GM18498 (cell line): ENCODE measurements around the gene PPP2R3A.
"Not testable (repeated sequence)": the region's sequence is repeated elsewhere in the genome, so short reads cannot be mapped to it uniquely, and the experiment has no call there.

Source experiments
- ATAC-seq: cut with Tn5 transposase; IDR thresholded peaks from one replicate; pipeline ENCODE4 v1.9.1; 2021; ENCODE audit warnings: mild to moderate bottlenecking, moderate library complexity; ENCODE audit not compliant: unreplicated experiment

Gene PPP2R3A

DNA sequence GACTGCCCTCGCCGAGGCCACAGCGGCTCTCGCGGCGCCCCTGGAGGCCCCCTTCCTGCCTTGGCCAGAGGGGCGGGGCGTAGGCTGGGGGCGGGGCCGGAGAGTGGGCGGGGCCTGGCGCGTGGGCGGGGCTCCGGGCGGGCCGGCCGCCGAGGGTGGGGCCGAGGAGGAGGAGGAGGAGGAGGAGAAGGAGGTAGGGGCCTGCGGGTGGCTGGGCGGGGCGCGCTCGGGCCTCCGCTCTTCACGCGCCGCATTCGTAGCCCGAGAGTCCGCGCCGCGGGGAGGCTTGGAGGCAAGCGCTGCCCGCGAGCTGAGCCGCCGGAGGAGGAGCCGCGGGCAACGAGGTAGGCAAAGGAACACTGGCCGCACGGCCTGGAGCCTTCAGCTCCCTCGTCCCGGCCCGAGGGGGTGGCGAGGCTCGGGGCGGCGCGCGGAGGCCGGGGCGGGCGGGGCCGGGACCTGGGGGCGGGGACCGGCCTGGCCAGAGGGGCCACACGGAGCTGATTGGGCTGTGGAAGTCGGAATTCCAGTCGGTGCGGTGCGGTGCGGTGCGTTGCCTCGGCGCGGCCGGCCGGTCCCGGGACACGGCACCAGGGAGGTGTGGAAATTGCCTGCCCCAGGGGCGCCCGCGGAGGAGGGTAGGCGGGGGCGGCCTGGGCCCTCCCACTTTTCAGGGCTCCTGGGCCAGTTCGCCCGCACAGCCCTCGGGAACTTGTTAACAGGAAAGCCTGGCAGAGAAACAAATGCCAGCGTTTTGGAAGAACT, at the start of gene PPP2R3A:
Gene PPP2R3A, plus strand, starts transcription at position 223 of the 765 bp plus-strand sequence. CDS start 35,771 bp downstream, outside the sequence.
- ATAC-seq, result peak; percentile 82

GRCh38 chr3:135916310-135916709, 49.2 kb upstream of the PPP2R3A start:
- ATAC-seq, result no peak

- ATAC-seq, result no peak
Measured at GRCh38 chr3:135917076-135917475, 48.5 kb upstream of the PPP2R3A start.

DNA sequence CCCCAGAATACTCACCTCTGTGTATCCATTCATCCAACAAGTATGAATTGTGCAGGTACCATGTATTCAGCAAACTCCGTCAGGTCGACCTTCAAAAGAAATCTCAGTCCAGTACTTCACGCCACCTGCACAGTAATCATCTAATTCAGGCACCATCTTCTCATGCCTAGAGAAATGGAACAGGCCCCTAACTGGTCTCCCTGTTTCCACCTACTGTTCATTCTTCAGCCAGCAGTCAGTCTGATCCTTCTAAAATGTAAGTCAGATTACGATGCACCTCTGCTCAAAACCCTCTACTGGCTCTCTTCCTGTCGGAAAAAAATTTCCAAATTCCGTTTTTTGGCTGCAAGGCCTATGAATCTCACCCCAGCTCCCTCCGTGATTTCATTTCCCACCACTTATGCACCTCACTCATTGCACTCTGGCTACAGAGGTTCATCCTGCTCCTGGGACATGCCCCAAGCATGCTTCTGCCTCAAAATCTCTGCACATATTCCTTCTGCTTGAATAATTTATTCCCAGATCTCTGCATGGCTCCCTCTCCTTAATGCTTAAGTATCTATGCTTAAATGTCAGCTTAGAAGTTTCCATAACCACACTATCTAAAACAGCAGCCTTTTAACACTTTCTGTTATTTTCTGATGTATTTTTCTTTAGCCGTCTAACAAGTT, 47.5 kb upstream of the PPP2R3A start:
- ATAC-seq, result no peak

GRCh38 chr3:135918600-135918999, 46.9 kb upstream of the PPP2R3A start:
- no peak for ATAC-seq

GRCh38 chr3:135920275-135920674, 45.3 kb upstream of the PPP2R3A start:
- no peak for ATAC-seq

- ATAC-seq, result no peak
Measured at GRCh38 chr3:135922903-135923250, 42.7 kb upstream of the PPP2R3A start.

DNA sequence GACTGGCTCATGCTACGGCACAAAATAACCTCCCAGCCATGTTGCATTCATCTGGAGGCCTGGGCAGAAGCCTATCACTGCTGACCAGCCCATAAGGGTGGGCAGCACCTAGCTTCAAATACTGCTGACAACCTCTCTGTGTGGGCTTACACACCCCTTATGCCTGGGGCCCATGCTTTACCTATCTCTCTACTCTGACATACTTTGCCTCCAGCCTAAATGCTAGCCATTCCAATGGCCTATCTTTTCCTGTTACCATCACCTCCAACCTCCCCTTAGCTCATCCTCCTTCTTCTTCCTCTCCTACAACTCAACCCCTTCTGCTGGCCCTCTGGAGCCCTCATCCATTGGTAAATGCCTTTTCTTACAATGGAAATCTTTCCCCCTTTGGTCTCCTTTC, 41.0 kb upstream of the PPP2R3A start:
- ATAC-seq, result no peak

DNA sequence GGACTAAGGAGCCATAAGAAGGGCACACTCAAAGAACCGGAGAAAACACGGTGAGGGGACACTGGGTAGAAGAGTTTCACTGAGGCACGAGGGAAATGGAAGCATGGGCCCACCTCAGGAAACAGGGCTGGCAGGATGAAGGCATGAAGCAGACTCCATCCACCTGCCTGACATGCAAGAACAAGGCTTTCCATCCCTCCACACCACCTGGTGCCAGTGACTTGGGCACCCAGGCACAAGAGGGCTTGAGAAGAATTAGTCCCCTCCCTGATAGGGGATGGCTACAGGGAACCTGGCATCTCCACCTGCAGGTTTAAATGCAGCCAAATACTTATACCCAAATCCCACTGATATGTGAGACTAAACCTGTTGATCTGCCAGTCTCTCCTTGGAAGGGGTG, 38.9 kb upstream of the PPP2R3A start:
- no peak for ATAC-seq

DNA sequence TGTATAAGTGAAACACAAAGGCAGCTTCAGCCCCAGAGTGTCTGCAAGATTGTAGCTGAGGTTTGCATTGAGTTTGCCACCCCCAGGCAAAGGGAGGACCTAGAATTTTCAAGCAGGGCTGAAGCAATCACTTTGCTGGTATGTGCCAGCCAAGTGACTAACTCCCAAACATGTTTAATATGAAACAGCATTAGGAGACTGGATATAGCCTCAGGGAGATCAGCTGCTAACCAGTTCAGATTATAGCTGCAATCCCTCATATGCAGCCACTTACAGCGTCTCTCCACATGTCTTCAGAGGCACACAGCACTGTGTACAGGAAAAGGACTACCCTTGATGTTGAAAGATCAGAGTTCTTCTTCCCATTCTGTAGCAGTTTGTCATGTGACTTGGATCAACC, 38.4 kb upstream of the PPP2R3A start:
- no peak for ATAC-seq

DNA sequence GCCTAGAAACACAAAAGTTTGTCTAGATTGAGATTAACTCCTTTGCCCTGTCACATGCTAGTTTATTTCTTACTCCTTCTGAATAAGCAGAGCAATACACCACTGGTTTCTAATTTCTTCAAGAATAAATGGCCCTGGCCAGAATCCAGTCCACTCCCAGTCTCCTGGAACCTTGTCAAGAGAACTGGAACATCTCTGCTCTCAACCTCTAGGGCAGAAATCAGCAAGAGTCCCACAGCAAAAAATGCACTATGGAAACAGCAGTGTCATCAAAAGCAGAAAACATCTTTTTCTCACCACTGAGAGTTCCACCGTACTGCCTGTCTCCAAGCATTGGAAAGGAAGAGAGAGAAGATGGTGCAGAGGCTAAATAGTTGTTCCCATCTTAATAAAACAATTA, 35.9 kb upstream of the PPP2R3A start:
- ATAC-seq, result no peak

- no peak for ATAC-seq
Measured at GRCh38 chr3:135930255-135930654, 35.3 kb upstream of the PPP2R3A start.

GRCh38 chr3:135935171-135935570, 30.4 kb upstream of the PPP2R3A start:
- ATAC-seq, result not testable (repeated sequence)

GRCh38 chr3:135937766-135938165, 27.8 kb upstream of the PPP2R3A start:
- ATAC-seq, result not testable (repeated sequence)

GRCh38 chr3:135944831-135945230, 20.7 kb upstream of the PPP2R3A start:
- ATAC-seq, result no peak

DNA sequence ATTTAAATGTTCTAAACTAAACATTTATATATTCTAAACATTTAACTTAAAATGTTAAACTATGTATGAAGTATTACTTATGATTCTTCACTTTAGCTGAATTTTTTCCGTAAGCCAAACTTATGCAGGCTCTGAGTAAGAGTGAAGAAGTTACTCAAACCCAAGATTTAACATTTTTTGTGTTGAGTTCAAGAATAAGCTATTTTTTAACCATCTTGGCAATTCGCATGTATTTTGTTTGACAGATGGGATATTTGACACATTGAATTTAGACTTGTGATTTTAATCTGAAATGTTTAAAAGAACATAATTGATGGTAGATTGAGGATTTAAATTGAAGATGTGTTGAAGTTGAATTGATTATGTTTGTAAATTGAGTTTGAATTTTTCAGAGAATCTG, 14.6 kb upstream of the PPP2R3A start:
- ATAC-seq, result no peak

- no peak for ATAC-seq
Measured at GRCh38 chr3:135964160-135964955, 1.2 kb upstream of the PPP2R3A start.

DNA sequence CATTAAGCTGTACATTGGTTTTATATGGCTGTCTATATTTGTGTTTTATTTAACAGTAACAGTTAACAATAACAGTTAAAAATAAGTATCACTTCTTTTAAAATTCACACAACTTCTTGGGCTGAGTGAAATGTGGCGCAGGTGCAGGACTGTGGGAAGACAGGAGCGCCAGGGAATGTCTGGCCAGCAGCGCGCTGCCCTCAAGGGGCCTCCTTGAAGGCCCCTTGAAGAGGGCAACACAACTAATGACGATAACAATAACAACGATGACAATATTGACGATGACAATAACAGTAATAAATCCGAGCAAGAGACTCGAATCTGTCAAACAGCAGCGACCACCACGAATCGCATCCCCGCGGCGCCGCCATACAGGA, 411 bp upstream of the PPP2R3A start:
- ATAC-seq, result no peak

DNA sequence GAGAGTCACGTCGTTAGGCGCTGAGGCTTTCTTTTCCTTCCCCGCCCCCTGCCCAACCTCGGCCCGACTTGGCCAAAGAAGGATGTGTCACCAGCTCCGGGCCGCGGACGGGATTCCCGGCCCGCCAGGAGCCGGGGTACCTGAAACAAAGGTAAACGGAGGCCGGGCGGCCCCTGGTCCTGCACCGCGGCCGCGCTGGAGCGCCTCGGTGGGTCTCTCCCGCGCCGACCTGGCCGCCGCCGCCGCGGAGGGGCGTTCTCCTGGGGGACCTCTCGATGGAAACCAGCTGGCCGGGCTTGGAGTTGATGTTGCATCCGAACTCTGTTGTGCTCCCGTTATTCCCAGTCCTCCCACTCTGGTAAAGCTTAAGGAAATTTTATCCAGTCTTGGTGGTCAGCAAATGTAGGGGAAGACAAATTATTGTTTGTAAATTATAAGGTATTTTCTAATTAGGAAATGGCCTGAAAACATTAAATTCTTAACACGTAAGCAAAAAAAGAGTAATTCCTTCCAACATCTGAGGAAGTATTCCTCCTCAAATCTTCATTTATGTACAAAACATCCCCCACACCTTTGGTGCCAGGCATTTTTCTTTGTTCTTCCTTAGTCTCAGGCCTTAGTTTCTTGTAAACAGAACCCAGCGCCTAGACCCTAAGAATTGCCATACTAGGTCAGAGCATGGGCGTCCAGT, 888 bp downstream of the PPP2R3A start:
- peak; percentile 9 for ATAC-seq

GRCh38 chr3:135966962-135967274, 1.4 kb downstream of the PPP2R3A start:
- ATAC-seq, result no peak

DNA sequence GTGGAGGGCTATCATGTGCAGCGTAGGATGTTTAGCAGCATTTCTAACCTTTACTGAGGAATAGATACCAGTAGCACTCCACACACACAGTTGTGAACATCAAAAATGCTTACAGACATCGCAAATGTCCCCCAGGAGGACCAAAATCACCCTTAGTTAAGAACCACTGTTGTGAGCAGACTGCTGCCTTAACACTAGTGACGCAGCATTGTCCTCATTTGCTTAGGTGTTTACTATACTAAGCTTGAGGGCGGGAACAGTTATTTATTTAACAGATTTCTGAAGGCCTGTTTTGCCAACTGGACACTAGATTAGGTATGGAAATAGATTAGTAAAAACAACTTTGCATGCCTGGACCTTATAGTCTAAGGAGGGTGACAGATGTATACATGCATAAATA, 2.3 kb downstream of the PPP2R3A start:
- ATAC-seq, result no peak
